ENCODE measurements around the gene TARBP1.
A peak's percentile ranks its signal among the peaks of the same experiment; 100 is the strongest.

DNA sequence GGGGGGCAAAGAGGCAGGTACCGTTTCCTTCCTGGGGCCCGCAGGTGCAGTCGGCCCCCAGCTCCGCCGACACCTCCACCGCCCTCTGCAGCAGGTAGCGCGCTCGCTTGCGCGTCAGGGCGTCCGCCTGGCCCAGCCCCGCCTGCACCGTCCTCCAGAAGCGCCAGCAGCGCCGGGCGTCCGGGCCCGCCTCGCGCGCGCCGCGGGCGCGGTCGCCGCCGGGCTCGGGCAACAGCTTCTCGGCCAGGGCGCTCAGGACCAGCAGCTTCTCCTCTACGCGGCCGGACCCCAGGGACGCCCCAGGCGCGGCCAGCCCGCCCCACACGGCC, 863 bp downstream of the TARBP1 start:
- TF ChIP-seq, protein P1, sequence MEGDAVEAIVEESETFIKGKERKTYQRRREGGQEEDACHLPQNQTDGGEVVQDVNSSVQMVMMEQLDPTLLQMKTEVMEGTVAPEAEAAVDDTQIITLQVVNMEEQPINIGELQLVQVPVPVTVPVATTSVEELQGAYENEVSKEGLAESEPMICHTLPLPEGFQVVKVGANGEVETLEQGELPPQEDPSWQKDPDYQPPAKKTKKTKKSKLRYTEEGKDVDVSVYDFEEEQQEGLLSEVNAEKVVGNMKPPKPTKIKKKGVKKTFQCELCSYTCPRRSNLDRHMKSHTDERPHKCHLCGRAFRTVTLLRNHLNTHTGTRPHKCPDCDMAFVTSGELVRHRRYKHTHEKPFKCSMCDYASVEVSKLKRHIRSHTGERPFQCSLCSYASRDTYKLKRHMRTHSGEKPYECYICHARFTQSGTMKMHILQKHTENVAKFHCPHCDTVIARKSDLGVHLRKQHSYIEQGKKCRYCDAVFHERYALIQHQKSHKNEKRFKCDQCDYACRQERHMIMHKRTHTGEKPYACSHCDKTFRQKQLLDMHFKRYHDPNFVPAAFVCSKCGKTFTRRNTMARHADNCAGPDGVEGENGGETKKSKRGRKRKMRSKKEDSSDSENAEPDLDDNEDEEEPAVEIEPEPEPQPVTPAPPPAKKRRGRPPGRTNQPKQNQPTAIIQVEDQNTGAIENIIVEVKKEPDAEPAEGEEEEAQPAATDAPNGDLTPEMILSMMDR (IDR thresholded peaks at IDR 0.05): no peak
- peak; percentile 12 to 39 for TF ChIP-seq POLR2A (IDR thresholded peaks at IDR 0.05)

All from adrenal gland (tissue), 5 donors.